ENCODE data around the gene WDR88.

- no peak for TF ChIP-seq CTCF (IDR thresholded peaks at IDR 0.05)
- no peak for TF ChIP-seq POLR2A (IDR thresholded peaks at IDR 0.05)
Observed at GRCh38 chr19:33207040-33207620, 75.2 kb downstream of the WDR88 start.

All from Peyer's patch (tissue), 4 donors.